Glutamatergic neuron (in vitro differentiated cells): Measurements from ENCODE around the gene VPS9D1. TPM values are rescaled to one million over a fixed set of nuclear protein-coding genes. Genes with fewer than 3 reads are reported as not detected.

Source experiments
- DNase-seq: peaks from one replicate; pipeline ENCODE4 v3.0.0; 2022
- H3K27ac Mint-ChIP-seq: one replicate; pipeline ENCODE4 v1.8.0; 2020; ENCODE audit warnings: mild to moderate bottlenecking, mixed read lengths, inconsistent platforms; ENCODE audit not compliant: unreplicated experiment
- H3K27me3 Mint-ChIP-seq: one replicate; pipeline ENCODE4 v1.8.0; 2020; ENCODE audit warnings: mild to moderate bottlenecking, moderate library complexity, mixed read lengths, inconsistent platforms; ENCODE audit not compliant: unreplicated experiment
- H3K36me3 Mint-ChIP-seq: one replicate; pipeline ENCODE4 v1.8.0; 2020; ENCODE audit warnings: mild to moderate bottlenecking, mixed read lengths, inconsistent platforms; ENCODE audit not compliant: unreplicated experiment
- H3K4me1 Mint-ChIP-seq: one replicate; pipeline ENCODE4 v1.8.0; 2020; ENCODE audit warnings: mild to moderate bottlenecking, low read depth, mixed read lengths, inconsistent platforms; ENCODE audit not compliant: unreplicated experiment
- H3K4me3 Mint-ChIP-seq: one replicate; pipeline ENCODE4 v1.8.0; 2020; ENCODE audit warnings: mild to moderate bottlenecking, mixed read lengths, inconsistent platforms; ENCODE audit not compliant: unreplicated experiment
- H3K9me3 Mint-ChIP-seq: one replicate; pipeline ENCODE4 v1.8.0; 2020; ENCODE audit warnings: mild to moderate bottlenecking, moderate library complexity, mixed read lengths, inconsistent platforms; ENCODE audit not compliant: unreplicated experiment
- CTCF ChIP-seq: fragments of 200-600 bp; sonication (generic); IDR thresholded peaks from one replicate; pipeline ENCODE4 v1.5.0; 2021; ENCODE audit not compliant: partially characterized antibody, unreplicated experiment
- total RNA-seq: library from RNA; stranded (reverse); fragmentation: NEBNext Ultra II Directional; extraction: Animal tissue kit (Norgen Biotek cat#: 25700); gene quantifications from one replicate; pipeline ENCODE4 v1.2.1, GENCODE V29; 2021; ENCODE audit not compliant: unreplicated experiment

VPS9D1 gene
- total RNA-seq, 1 donor from 2014 or later = 19.5 TPM

GRCh38 chr16:89761304-89761922 is 40.7 kb upstream of the VPS9D1 start:
- Mint-ChIP-seq H3K4me1 (no peaks in the 10 kb centered on the region), H3K4me3 (no peak overlapping the region), H3K27me3 (peaks cover 2% of the 10 kb centered on the region), H3K9me3 (no peaks in the 10 kb centered on the region), H3K27ac (no peak overlapping the region), H3K36me3 (no peaks in the 10 kb centered on the region)
- TF ChIP-seq CTCF = no peak
- no peak for DNase-seq

- peaks cover 3% of the 10 kb centered on the region for H3K27me3 Mint-ChIP-seq
- DNase-seq = no peak
- no peaks in the 10 kb centered on the region for H3K4me1 Mint-ChIP-seq
- no peak overlapping the region for H3K27ac Mint-ChIP-seq
- H3K9me3 Mint-ChIP-seq = no peaks in the 10 kb centered on the region
- H3K4me3 Mint-ChIP-seq = no peak overlapping the region
- H3K36me3 Mint-ChIP-seq = no peaks in the 10 kb centered on the region
- no peak for TF ChIP-seq CTCF
Measured at GRCh38 chr16:89759746-89760340, 39.1 kb upstream of the VPS9D1 start.

GRCh38 chr16:89749637-89750036 is 28.9 kb upstream of the VPS9D1 start:
- Mint-ChIP-seq H3K4me3 (no peak overlapping the region), H3K4me1 (no peaks in the 10 kb centered on the region), H3K36me3 (no peaks in the 10 kb centered on the region), H3K27me3 (no peaks in the 10 kb centered on the region), H3K27ac (no peak overlapping the region), H3K9me3 (peaks cover 3% of the 10 kb centered on the region)
- no peak for DNase-seq
- no peak for TF ChIP-seq CTCF

- no peak for TF ChIP-seq CTCF
- Mint-ChIP-seq H3K4me1 (no peaks in the 10 kb centered on the region), H3K4me3 (no peak overlapping the region), H3K27ac (no peak overlapping the region), H3K27me3 (no peaks in the 10 kb centered on the region), H3K9me3 (peaks cover 3% of the 10 kb centered on the region), H3K36me3 (no peaks in the 10 kb centered on the region)
- DNase-seq = no peak
Measured at GRCh38 chr16:89748921-89749320, 28.2 kb upstream of the VPS9D1 start.

GRCh38 chr16:89748076-89748475 is 27.4 kb upstream of the VPS9D1 start:
- H3K9me3 Mint-ChIP-seq = peaks cover 3% of the 10 kb centered on the region
- H3K27ac Mint-ChIP-seq = no peak overlapping the region
- no peak overlapping the region for H3K4me3 Mint-ChIP-seq
- H3K36me3 Mint-ChIP-seq = no peaks in the 10 kb centered on the region
- TF ChIP-seq CTCF = no peak
- DNase-seq = no peak
- H3K27me3 Mint-ChIP-seq = no peaks in the 10 kb centered on the region
- H3K4me1 Mint-ChIP-seq = no peaks in the 10 kb centered on the region
